DND-41 (cell line): ENCODE measurements around the gene AUTS2.

Experiments used
- ATAC-seq: fragments of 200-7000 bp; cut with Tn5 transposase; 3 replicates; pipeline ENCODE4 v1.9.1; 2021; ENCODE audit warnings: low read depth; ENCODE audit not compliant: insufficient read depth
- DNase-seq: peaks from one replicate; pipeline ENCODE4 v3.0.0-alpha.2; 2020
- H2AFZ ChIP-seq: 2 replicates; pipeline ENCODE4 v1.6.0; 2012; ENCODE audit warnings: low read depth, low read length
- H3K27ac ChIP-seq: 2 replicates; pipeline ENCODE4 v1.5.1; 2012; ENCODE audit warnings: low read length, inconsistent platforms
- H3K27me3 ChIP-seq: fragments of 200-600 bp; sonication (generic); 2 replicates; pipeline ENCODE4 v1.6.0; 2012; ENCODE audit warnings: low read length, mild to moderate bottlenecking, inconsistent platforms; ENCODE audit not compliant: insufficient read depth, poor library complexity
- H3K36me3 ChIP-seq: 2 replicates; pipeline ENCODE4 v1.5.1; 2012; ENCODE audit warnings: low read length, inconsistent platforms; ENCODE audit not compliant: insufficient read depth
- H3K4me1 ChIP-seq: 2 replicates; pipeline ENCODE4 v1.5.1; 2012; ENCODE audit warnings: mild to moderate bottlenecking, low read length; ENCODE audit not compliant: insufficient read depth
- H3K4me2 ChIP-seq: 2 replicates; pipeline ENCODE4 v1.6.0; 2012; ENCODE audit warnings: mild to moderate bottlenecking, moderate library complexity, low read length, inconsistent platforms; ENCODE audit not compliant: insufficient read depth
- H3K4me3 ChIP-seq, 2 experiments: fragments of 200-600 bp in 1 of 2; shearing (Covaris generic) in 1 of 2; 2 replicates each; pipeline ENCODE4 v1.5.1; 2012 to 2016; ENCODE audit warnings: inconsistent platforms in 2 of 2, low read length in 2 of 2, mild to moderate bottlenecking in 2 of 2, low read depth in 1 of 2, moderate library complexity in 1 of 2
- H3K79me2 ChIP-seq: 2 replicates; pipeline ENCODE4 v1.6.0; 2012; ENCODE audit warnings: low read length, inconsistent platforms; ENCODE audit not compliant: insufficient read depth
- H3K9ac ChIP-seq: 2 replicates; pipeline ENCODE4 v1.6.0; 2012; ENCODE audit warnings: low read depth, mild to moderate bottlenecking, inconsistent platforms, low read length, moderate library complexity
- H3K9me3 ChIP-seq: 2 replicates; pipeline ENCODE4 v1.5.1; 2012; ENCODE audit warnings: low read length, moderate library complexity, mild to moderate bottlenecking, inconsistent platforms; ENCODE audit not compliant: insufficient read depth, severe bottlenecking
- H4K20me1 ChIP-seq: 2 replicates; pipeline ENCODE4 v1.6.0; 2012; ENCODE audit warnings: low read length; ENCODE audit not compliant: insufficient read depth
- CTCF ChIP-seq: IDR thresholded peaks from 2 replicates; pipeline ENCODE4 v1.5.1; 2012; ENCODE audit warnings: borderline replicate concordance, low read length, moderate library complexity, mild to moderate bottlenecking; ENCODE audit not compliant: poor library complexity, severe bottlenecking; ENCODE audit errors: extremely low read depth
- EZH2 ChIP-seq: IDR thresholded peaks from 3 replicates; pipeline ENCODE4 v1.6.1; 2012; ENCODE audit warnings: borderline replicate concordance, low read depth, mild to moderate bottlenecking, moderate library complexity, low read length, inconsistent platforms; ENCODE audit not compliant: severe bottlenecking

Gene AUTS2

GRCh38 chr7:70636169-70636568, 1037.9 kb downstream of the AUTS2 start:
- H4K20me1 ChIP-seq, result 0 out of 2 replicates have a peak, but pooled peaks cover 3% of the 10 kb centered on the region
- no peaks in the 10 kb centered on the region for H3K79me2 ChIP-seq
- TF ChIP-seq CTCF (no peak), EZH2 (no peak)
- no peaks in the 10 kb centered on the region for H3K9me3 ChIP-seq
- DNase-seq (no peak), ATAC-seq (no peak)
- H3K9ac ChIP-seq, result no peak overlapping the region
- H3K4me1 ChIP-seq, result no peaks in the 10 kb centered on the region
- H3K27me3 ChIP-seq, result no peaks in the 10 kb centered on the region
- no peaks in the 10 kb centered on the region for H3K36me3 ChIP-seq
- H3K4me2 ChIP-seq, result no peak overlapping the region
- H2AFZ ChIP-seq, result no peak overlapping the region
- no peak overlapping the region for H3K27ac ChIP-seq
- no peak overlapping the region for H3K4me3 ChIP-seq

- ATAC-seq, result no peak
- H3K4me2 ChIP-seq, result no peak overlapping the region
- no peaks in the 10 kb centered on the region for H3K36me3 ChIP-seq
Measured at GRCh38 chr7:70637726-70638125, 1039.5 kb downstream of the AUTS2 start.

GRCh38 chr7:70638158-70639107, 1040.2 kb downstream of the AUTS2 start:
- H3K9ac ChIP-seq, result no peak overlapping the region
- no peaks in the 10 kb centered on the region for H3K27me3 ChIP-seq
- no peak overlapping the region for H3K4me3 ChIP-seq
- no peaks in the 10 kb centered on the region for H3K79me2 ChIP-seq
- H4K20me1 ChIP-seq, result 0 out of 2 replicates have a peak, but pooled peaks cover 3% of the 10 kb centered on the region
- no peaks in the 10 kb centered on the region for H3K4me1 ChIP-seq
- DNase-seq (no peak), ATAC-seq (no peak)
- H3K4me2 ChIP-seq, result no peak overlapping the region
- no peak overlapping the region for H3K27ac ChIP-seq
- H3K9me3 ChIP-seq, result no peaks in the 10 kb centered on the region
- no peaks in the 10 kb centered on the region for H3K36me3 ChIP-seq
- TF ChIP-seq CTCF, result no peak
- no peak for TF ChIP-seq EZH2
- no peak overlapping the region for H2AFZ ChIP-seq

More at GRCh38 chr7:70637726-70638125, 1039.5 kb downstream of the AUTS2 start:
- Histone ChIP-seq H3K27ac (no peak overlapping the region), H3K79me2 (no peaks in the 10 kb centered on the region), H3K9ac (no peak overlapping the region), H3K4me3 (no peak overlapping the region), H3K4me1 (no peaks in the 10 kb centered on the region), H3K27me3 (no peaks in the 10 kb centered on the region), H2AFZ (no peak overlapping the region), H4K20me1 (0 out of 2 replicates have a peak, but pooled peaks cover 3% of the 10 kb centered on the region), H3K9me3 (no peaks in the 10 kb centered on the region)
- TF ChIP-seq EZH2, result no peak
- no peak for TF ChIP-seq CTCF
- no peak for DNase-seq
